BLaER1 (cell line): ENCODE measurements around the gene FIBCD1.

Source experiments
- H3K27ac ChIP-seq: shearing (Covaris generic); formaldehyde crosslinking; 2 replicates; pipeline ENCODE4 v1.8.1; 2022
- H3K27me3 ChIP-seq: shearing (Covaris generic); formaldehyde crosslinking; 2 replicates; pipeline ENCODE4 v1.8.1; 2022
- H3K36me3 ChIP-seq: shearing (Covaris generic); formaldehyde crosslinking; 2 replicates; pipeline ENCODE4 v1.8.1; 2022
- H3K4me1 ChIP-seq: shearing (Covaris generic); formaldehyde crosslinking; 2 replicates; pipeline ENCODE4 v1.8.1; 2022
- H3K4me2 ChIP-seq: shearing (Covaris generic); formaldehyde crosslinking; 2 replicates; pipeline ENCODE4 v1.8.1; 2022
- H3K4me3 ChIP-seq: shearing (Covaris generic); formaldehyde crosslinking; 2 replicates; pipeline ENCODE4 v1.8.1; 2022
- H3K9ac ChIP-seq: shearing (Covaris generic); formaldehyde crosslinking; 2 replicates; pipeline ENCODE4 v1.8.1; 2022
- H3K9me3 ChIP-seq: shearing (Covaris generic); formaldehyde crosslinking; 2 replicates; pipeline ENCODE4 v1.8.1; 2022
- H4K20me1 ChIP-seq: shearing (Covaris generic); formaldehyde crosslinking; 2 replicates; pipeline ENCODE4 v1.8.1; 2022
- Cebpa-rat ChIP-seq: shearing (Covaris generic); IDR thresholded peaks from 2 replicates; pipeline ENCODE4 v1.8.1; 2022

Gene FIBCD1

GRCh38 chr9:130974697-130975096 is 35.6 kb upstream of the FIBCD1 start:
- no peak overlapping the region for H3K27ac ChIP-seq
- TF ChIP-seq Cebpa-rat: no peak
- no peak overlapping the region for H3K4me2 ChIP-seq
- H3K4me1 ChIP-seq: peaks cover 15% of the 10 kb centered on the region
- no peaks in the 10 kb centered on the region for H3K27me3 ChIP-seq
- no peak overlapping the region for H3K4me3 ChIP-seq
- H4K20me1 ChIP-seq: no peaks in the 10 kb centered on the region
- H3K36me3 ChIP-seq: no peaks in the 10 kb centered on the region
- no peaks in the 10 kb centered on the region for H3K9me3 ChIP-seq
- no peak overlapping the region for H3K9ac ChIP-seq

GRCh38 chr9:130973686-130974281 is 34.7 kb upstream of the FIBCD1 start:
- H3K27me3 ChIP-seq: no peaks in the 10 kb centered on the region
- H3K36me3 ChIP-seq: no peaks in the 10 kb centered on the region
- H3K4me1 ChIP-seq: peaks cover 15% of the 10 kb centered on the region
- TF ChIP-seq Cebpa-rat: no peak
- no peak overlapping the region for H3K9ac ChIP-seq
- H3K9me3 ChIP-seq: no peaks in the 10 kb centered on the region
- H3K27ac ChIP-seq: no peak overlapping the region
- no peak overlapping the region for H3K4me2 ChIP-seq
- no peaks in the 10 kb centered on the region for H4K20me1 ChIP-seq
- no peak overlapping the region for H3K4me3 ChIP-seq

DNA sequence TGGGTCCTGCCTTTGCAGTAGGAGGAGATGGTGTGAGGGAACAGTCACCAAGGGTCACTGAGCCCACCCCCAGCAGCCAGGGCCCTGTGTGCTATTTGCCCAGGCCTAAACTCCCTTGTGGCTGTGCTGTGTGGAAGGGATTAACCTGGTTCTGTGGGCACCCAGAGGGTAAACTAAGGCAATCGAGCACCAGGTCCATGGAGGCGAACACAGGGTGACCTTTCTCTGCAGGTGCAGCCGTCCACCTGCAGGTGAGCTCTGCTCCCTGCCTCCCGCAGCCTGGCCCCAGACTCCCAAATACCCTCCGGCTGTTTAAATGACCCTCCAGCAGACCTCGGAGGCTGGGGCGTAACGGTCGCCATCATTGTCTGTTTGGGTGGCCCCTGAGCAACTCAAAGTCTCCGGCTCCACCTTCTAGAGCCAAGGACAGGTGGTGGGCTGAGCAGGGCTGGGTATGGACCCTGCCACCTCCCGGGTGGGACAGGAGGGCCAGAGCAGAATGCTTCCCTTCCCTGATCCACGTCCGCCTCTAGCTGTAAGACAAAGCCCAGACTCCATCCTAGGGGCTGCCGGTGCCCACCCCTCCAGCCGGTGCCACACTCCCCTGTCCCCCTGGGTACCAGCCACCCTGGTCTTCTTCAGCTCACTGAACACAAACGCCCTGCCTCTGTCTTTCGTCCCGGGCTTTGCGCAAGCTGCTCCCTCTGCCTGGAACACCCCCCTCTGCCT is 34.1 kb upstream of the FIBCD1 start:
- no peaks in the 10 kb centered on the region for H4K20me1 ChIP-seq
- no peak overlapping the region for H3K4me2 ChIP-seq
- no peaks in the 10 kb centered on the region for H3K9me3 ChIP-seq
- no peak overlapping the region for H3K4me3 ChIP-seq
- H3K4me1 ChIP-seq: peaks cover 15% of the 10 kb centered on the region
- TF ChIP-seq Cebpa-rat: no peak
- H3K27me3 ChIP-seq: no peaks in the 10 kb centered on the region
- H3K27ac ChIP-seq: no peak overlapping the region
- H3K36me3 ChIP-seq: no peaks in the 10 kb centered on the region
- no peak overlapping the region for H3K9ac ChIP-seq

- no peaks in the 10 kb centered on the region for H4K20me1 ChIP-seq
- no peak overlapping the region for H3K27ac ChIP-seq
- H3K9me3 ChIP-seq: no peaks in the 10 kb centered on the region
- peaks cover 19% of the 10 kb centered on the region for H3K4me1 ChIP-seq
- H3K4me3 ChIP-seq: no peak overlapping the region
- no peaks in the 10 kb centered on the region for H3K36me3 ChIP-seq
- H3K4me2 ChIP-seq: no peak overlapping the region
- no peak overlapping the region for H3K9ac ChIP-seq
- TF ChIP-seq Cebpa-rat: no peak
- H3K27me3 ChIP-seq: no peaks in the 10 kb centered on the region
Measured at GRCh38 chr9:130972277-130972956, 33.4 kb upstream of the FIBCD1 start.

GRCh38 chr9:130971294-130971849 is 32.3 kb upstream of the FIBCD1 start:
- Histone ChIP-seq H3K9ac (no peak overlapping the region), H3K36me3 (no peaks in the 10 kb centered on the region), H3K9me3 (no peaks in the 10 kb centered on the region), H3K27me3 (no peaks in the 10 kb centered on the region), H3K4me2 (no peak overlapping the region; the same call in 1 of the 2 replicates), H4K20me1 (no peaks in the 10 kb centered on the region), H3K4me3 (no peak overlapping the region), H3K4me1 (peaks cover 26% of the 10 kb centered on the region), H3K27ac (no peak overlapping the region)
- TF ChIP-seq Cebpa-rat: no peak

DNA sequence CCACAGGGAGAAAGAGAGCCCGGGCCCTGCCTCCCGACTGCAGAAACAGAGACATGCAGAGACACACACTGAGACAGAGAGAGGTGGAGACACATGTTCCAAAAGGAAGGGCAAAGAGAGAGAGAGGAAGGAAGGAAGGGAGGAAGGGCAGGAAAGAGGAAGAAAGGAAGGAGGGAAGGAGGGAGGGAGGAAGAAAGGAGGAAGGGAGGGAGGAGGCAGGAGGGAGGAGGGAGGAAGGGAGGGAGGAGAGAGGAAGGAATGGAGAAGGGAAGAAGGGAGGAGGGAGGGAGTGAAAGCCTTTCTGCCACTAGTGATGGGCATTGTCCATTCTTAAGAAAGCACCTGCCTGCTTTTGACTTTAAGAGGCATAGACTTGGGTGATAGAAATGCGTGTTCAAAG is 31.8 kb upstream of the FIBCD1 start:
- H3K4me3 ChIP-seq: no peak overlapping the region
- H3K4me1 ChIP-seq: peaks cover 26% of the 10 kb centered on the region
- no peaks in the 10 kb centered on the region for H3K36me3 ChIP-seq
- H3K9ac ChIP-seq: no peak overlapping the region
- no peak overlapping the region for H3K27ac ChIP-seq
- H4K20me1 ChIP-seq: no peaks in the 10 kb centered on the region
- H3K27me3 ChIP-seq: no peaks in the 10 kb centered on the region
- H3K9me3 ChIP-seq: no peaks in the 10 kb centered on the region
- TF ChIP-seq Cebpa-rat: no peak
- no peak overlapping the region; the same call in 1 of the 2 replicates for H3K4me2 ChIP-seq

GRCh38 chr9:130970052-130970451 is 31.0 kb upstream of the FIBCD1 start:
- Histone ChIP-seq H3K4me2 (no peak overlapping the region), H3K4me3 (no peak overlapping the region), H3K9ac (no peak overlapping the region), H3K4me1 (peaks cover 26% of the 10 kb centered on the region), H3K9me3 (no peaks in the 10 kb centered on the region; the same call in 1 of the 2 replicates), H4K20me1 (no peaks in the 10 kb centered on the region), H3K36me3 (no peaks in the 10 kb centered on the region), H3K27ac (no peak overlapping the region), H3K27me3 (no peaks in the 10 kb centered on the region)
- TF ChIP-seq Cebpa-rat: no peak

- no peak overlapping the region for H3K9ac ChIP-seq
- H3K36me3 ChIP-seq: no peaks in the 10 kb centered on the region
- peaks cover 11% of the 10 kb centered on the region for H3K9me3 ChIP-seq
- H3K4me2 ChIP-seq: no peak overlapping the region
- H4K20me1 ChIP-seq: no peaks in the 10 kb centered on the region
- H3K27me3 ChIP-seq: no peaks in the 10 kb centered on the region
- no peak for TF ChIP-seq Cebpa-rat
- H3K4me3 ChIP-seq: no peak overlapping the region
- H3K27ac ChIP-seq: no peak overlapping the region
- H3K4me1 ChIP-seq: peaks cover 14% of the 10 kb centered on the region
Measured at GRCh38 chr9:130965680-130966079, 26.6 kb upstream of the FIBCD1 start.

DNA sequence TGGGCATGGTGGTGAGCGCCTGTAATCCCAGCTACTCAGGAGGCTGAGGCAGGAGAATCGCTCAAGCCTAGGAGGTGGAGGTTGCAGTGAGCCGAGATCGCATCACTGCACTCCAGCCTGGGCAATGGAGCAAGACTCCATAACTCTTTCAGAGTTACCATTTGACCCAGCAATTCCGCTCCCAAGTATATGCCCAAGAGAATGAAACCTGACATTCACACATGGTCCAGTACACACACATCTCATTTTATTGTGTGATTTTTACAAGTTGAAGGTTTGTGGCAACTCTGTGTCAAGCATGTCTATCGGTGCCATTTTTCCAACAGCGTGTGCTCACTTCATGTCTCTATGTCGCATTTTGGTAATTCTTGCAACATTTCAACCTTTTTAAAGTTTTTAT is 24.9 kb upstream of the FIBCD1 start:
- Histone ChIP-seq H3K9me3 (peaks cover 22% of the 10 kb centered on the region), H3K4me3 (no peak overlapping the region), H3K4me2 (no peak overlapping the region), H3K27me3 (no peaks in the 10 kb centered on the region), H3K27ac (no peak overlapping the region), H3K36me3 (no peaks in the 10 kb centered on the region), H3K9ac (no peak overlapping the region), H3K4me1 (peaks cover 11% of the 10 kb centered on the region), H4K20me1 (no peaks in the 10 kb centered on the region)
- no peak for TF ChIP-seq Cebpa-rat
